Glutamatergic neuron (in vitro differentiated cells): ENCODE data around the gene SCAMP4. TPM values are rescaled to one million over a fixed set of nuclear protein-coding genes. Genes with fewer than 3 reads are reported as not detected.

ENCODE experiments used
- DNase-seq: peaks from one replicate; pipeline ENCODE4 v3.0.0; 2022
- H3K27ac Mint-ChIP-seq: one replicate; pipeline ENCODE4 v1.8.0; 2020; ENCODE audit warnings: mild to moderate bottlenecking, mixed read lengths, inconsistent platforms; ENCODE audit not compliant: unreplicated experiment
- H3K27me3 Mint-ChIP-seq: one replicate; pipeline ENCODE4 v1.8.0; 2020; ENCODE audit warnings: mild to moderate bottlenecking, moderate library complexity, mixed read lengths, inconsistent platforms; ENCODE audit not compliant: unreplicated experiment
- H3K36me3 Mint-ChIP-seq: one replicate; pipeline ENCODE4 v1.8.0; 2020; ENCODE audit warnings: mild to moderate bottlenecking, mixed read lengths, inconsistent platforms; ENCODE audit not compliant: unreplicated experiment
- H3K4me1 Mint-ChIP-seq: one replicate; pipeline ENCODE4 v1.8.0; 2020; ENCODE audit warnings: mild to moderate bottlenecking, low read depth, mixed read lengths, inconsistent platforms; ENCODE audit not compliant: unreplicated experiment
- H3K4me3 Mint-ChIP-seq: one replicate; pipeline ENCODE4 v1.8.0; 2020; ENCODE audit warnings: mild to moderate bottlenecking, mixed read lengths, inconsistent platforms; ENCODE audit not compliant: unreplicated experiment
- H3K9me3 Mint-ChIP-seq: one replicate; pipeline ENCODE4 v1.8.0; 2020; ENCODE audit warnings: mild to moderate bottlenecking, moderate library complexity, mixed read lengths, inconsistent platforms; ENCODE audit not compliant: unreplicated experiment
- total RNA-seq: library from RNA; stranded (reverse); fragmentation: NEBNext Ultra II Directional; extraction: Animal tissue kit (Norgen Biotek cat#: 25700); gene quantifications from one replicate; pipeline ENCODE4 v1.2.1, GENCODE V29; 2021; ENCODE audit not compliant: unreplicated experiment
- TF ChIP-seq, protein P1 (sequence below): fragments of 200-600 bp; sonication (generic); IDR thresholded peaks from one replicate; pipeline ENCODE4 v1.5.0; 2021; ENCODE audit not compliant: partially characterized antibody, unreplicated experiment

SCAMP4 gene
- total RNA-seq, 1 donor from 2014 or later, result 66.3 TPM

DNA sequence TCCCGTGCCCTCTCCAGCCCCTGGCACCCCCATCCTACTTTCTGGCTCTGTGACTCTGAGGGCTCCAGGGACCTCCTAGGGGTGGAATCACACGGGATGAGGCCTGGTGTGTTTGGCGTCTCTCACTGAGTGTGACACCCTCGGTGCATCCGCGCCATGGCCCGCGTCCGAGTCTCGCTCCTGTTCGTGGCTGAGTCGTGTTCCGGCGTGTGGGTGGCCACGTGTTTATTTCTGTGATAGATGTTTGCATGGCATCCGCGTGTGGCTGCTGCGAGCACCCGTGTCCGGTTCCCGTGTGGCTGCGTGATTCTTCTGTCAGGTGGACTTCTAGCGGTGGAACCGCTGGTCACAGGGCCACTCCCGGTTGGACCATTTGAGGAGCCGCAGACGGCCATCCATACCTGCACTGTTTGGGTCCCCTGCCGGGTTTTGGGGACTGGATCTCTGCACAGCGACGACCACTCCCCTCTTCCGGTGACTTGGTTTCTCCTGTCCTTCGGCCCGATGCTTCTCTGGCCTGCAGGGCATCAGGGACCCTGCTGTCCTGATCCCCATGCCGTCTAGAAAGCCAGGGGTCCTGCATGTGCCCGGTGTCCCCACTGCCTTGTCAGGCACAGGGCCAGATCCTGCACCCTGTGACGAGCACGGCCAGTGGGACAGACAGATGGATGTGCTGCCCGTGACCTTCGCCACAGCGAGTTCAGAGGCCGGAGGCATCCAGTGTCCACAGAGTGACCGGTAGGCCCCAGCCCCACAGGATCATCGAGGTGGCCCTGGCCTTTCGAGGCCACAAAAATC is 44.3 kb downstream of the SCAMP4 start:
- Mint-ChIP-seq H3K4me3 (no peak overlapping the region), H3K36me3 (no peaks in the 10 kb centered on the region), H3K4me1 (peaks cover 4% of the 10 kb centered on the region), H3K9me3 (peaks cover 4% of the 10 kb centered on the region), H3K27ac (no peak overlapping the region), H3K27me3 (peaks cover 4% of the 10 kb centered on the region)
- TF ChIP-seq, protein P1, sequence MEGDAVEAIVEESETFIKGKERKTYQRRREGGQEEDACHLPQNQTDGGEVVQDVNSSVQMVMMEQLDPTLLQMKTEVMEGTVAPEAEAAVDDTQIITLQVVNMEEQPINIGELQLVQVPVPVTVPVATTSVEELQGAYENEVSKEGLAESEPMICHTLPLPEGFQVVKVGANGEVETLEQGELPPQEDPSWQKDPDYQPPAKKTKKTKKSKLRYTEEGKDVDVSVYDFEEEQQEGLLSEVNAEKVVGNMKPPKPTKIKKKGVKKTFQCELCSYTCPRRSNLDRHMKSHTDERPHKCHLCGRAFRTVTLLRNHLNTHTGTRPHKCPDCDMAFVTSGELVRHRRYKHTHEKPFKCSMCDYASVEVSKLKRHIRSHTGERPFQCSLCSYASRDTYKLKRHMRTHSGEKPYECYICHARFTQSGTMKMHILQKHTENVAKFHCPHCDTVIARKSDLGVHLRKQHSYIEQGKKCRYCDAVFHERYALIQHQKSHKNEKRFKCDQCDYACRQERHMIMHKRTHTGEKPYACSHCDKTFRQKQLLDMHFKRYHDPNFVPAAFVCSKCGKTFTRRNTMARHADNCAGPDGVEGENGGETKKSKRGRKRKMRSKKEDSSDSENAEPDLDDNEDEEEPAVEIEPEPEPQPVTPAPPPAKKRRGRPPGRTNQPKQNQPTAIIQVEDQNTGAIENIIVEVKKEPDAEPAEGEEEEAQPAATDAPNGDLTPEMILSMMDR, result no peak
- no peak for DNase-seq

DNA sequence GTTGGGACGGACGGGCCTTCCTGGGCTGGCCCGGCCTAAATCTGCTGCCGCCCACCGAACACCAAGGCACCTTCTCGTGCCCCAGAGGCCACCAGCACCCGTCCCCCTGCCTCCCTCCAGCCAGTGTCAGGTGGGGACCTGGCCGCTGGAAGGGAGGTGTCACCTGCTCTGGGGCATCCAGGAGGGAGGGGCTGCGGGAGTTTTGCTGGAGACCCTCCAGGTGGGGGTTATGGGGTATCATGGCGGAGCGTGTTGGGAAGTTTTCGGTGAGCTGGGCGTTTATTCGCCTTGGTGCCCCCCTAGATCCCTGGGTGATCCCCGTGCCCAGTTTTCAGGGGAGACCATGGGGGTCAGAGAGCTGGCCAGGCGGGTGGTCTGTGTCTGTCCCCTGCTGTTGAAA is 45.4 kb downstream of the SCAMP4 start:
- H3K9me3 Mint-ChIP-seq, result peaks cover 4% of the 10 kb centered on the region
- peak overlapping the region; percentile 12 for H3K27ac Mint-ChIP-seq
- H3K27me3 Mint-ChIP-seq, result peaks cover 4% of the 10 kb centered on the region
- peaks cover 4% of the 10 kb centered on the region for H3K4me1 Mint-ChIP-seq
- no peaks in the 10 kb centered on the region for H3K36me3 Mint-ChIP-seq
- no peak for DNase-seq
- no peak overlapping the region for H3K4me3 Mint-ChIP-seq
- TF ChIP-seq, protein P1, result no peak

DNA sequence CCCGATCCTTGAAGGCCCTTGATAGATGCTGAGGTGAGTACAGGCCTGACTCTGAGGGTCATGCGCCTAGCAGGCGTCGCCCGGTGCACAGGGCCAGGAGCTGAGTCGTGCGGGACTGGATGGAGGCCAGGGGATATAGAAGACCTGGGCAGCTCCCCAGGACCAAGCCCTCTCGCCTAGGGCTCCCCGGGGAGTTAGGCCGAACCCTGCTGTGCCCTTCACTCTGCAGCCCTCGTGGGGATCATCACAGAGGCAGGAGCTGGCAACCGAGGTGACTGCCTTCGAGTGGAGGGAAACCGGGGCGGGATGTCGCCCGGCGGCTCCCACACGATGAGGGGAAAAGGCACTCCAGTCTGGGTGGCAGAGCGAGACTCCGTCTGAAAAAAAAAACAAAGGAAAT is 47.4 kb downstream of the SCAMP4 start:
- peaks cover 6% of the 10 kb centered on the region for H3K4me1 Mint-ChIP-seq
- peaks cover 7% of the 10 kb centered on the region for H3K27me3 Mint-ChIP-seq
- H3K27ac Mint-ChIP-seq, result no peak overlapping the region
- TF ChIP-seq, protein P1, result no peak
- no peak overlapping the region for H3K4me3 Mint-ChIP-seq
- no peaks in the 10 kb centered on the region for H3K36me3 Mint-ChIP-seq
- DNase-seq, result no peak
- H3K9me3 Mint-ChIP-seq, result peaks cover 5% of the 10 kb centered on the region

DNA sequence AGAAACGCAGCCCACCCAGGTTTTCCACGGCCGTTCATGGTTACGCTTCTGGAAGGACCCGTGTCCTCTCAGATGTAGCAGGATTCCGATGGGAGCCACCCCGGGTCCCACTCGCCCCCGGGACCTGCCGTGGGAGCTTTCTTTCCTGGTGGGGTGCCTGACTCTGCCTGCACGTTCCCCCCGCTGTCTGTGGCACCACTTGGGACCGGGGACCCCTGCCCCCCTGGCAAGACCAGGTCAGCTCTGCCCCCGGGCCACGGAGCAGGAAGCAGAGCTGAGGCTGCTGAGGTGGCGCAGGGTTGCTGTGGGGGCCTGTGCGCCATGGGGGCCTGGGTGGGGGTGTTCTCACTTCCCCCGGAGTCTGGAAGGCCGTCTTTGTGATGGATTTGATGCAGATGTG is 47.8 kb downstream of the SCAMP4 start:
- H3K4me1 Mint-ChIP-seq, result peaks cover 6% of the 10 kb centered on the region
- TF ChIP-seq, protein P1, result no peak
- no peak for DNase-seq
- no peak overlapping the region for H3K27ac Mint-ChIP-seq
- H3K9me3 Mint-ChIP-seq, result peaks cover 5% of the 10 kb centered on the region
- H3K36me3 Mint-ChIP-seq, result no peaks in the 10 kb centered on the region
- H3K27me3 Mint-ChIP-seq, result peaks cover 7% of the 10 kb centered on the region
- no peak overlapping the region for H3K4me3 Mint-ChIP-seq

DNA sequence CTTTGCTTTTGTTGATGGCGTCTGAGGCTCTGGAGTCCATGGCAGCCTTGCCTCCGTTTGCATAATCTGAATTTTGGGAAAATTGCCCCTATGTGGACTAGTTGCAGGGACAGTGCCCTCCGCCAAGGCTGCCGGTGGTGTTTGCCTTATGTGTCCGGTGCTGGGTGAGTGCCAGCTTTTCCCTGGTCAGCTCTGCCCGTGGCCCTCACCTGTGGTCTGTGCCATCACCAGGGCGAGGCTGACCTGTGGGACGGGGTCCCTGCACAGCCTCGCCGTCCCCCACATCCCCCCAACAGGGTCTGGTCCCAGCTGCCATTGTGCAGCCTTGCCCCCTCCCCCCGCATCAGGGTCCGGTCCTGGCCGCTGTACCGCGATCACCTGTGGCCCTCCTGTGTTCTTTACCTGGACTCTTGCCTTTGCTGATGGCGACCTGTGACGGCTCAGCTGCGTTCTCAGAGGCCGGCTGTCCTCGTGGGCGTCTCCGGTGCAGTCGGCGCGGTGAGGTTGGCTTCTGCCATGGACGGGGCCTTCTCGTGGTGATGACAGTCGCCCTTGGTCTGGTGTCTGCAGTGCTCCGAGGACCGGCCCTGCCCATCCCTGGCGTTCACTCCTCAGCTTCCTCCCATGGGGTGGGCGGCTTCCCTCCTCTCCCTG is 48.4 kb downstream of the SCAMP4 start:
- Mint-ChIP-seq H3K4me3 (no peak overlapping the region), H3K27me3 (peaks cover 7% of the 10 kb centered on the region), H3K4me1 (peaks cover 4% of the 10 kb centered on the region), H3K36me3 (no peaks in the 10 kb centered on the region), H3K27ac (no peak overlapping the region), H3K9me3 (peaks cover 5% of the 10 kb centered on the region)
- no peak for DNase-seq
- TF ChIP-seq, protein P1, result no peak
